ENCODE results near the gene EIF3K.

Gene EIF3K

DNA sequence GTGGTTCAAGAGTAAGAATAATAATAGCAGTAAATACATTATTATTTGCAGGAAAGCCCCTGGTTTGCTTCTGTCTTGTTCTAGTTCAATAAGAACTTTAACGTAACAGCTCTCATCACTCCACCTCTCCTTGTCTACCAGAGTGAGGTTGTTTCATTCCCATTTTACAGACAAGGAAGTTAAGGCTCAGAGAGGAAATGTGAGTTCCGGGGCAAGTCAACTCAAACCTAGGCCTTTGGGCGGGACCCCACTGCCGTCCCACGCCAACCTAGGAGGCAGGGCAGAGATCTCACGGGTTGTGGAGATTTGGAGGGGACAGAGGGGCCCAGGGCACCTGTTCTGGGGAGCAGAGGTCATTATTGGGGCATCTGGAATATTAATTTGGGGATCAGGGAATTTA lies 2.7 kb upstream of the EIF3K start:
- Histone ChIP-seq H3K9me3 (ENCODE audit: insufficient read depth, low read length, severe bottlenecking) (no peaks in the 10 kb centered on the region), H4K20me1 (ENCODE audit: insufficient read depth, low read length) (peaks cover 13% of the 10 kb centered on the region), H3K4me1 (ENCODE audit: insufficient read depth, low read length) (peaks cover 43% of the 10 kb centered on the region), H3K36me3 (ENCODE audit: insufficient read depth, low read length) (peaks cover 38% of the 10 kb centered on the region), H3K4me2 (ENCODE audit: insufficient read depth, low read length) (peak overlapping the region; percentile 97), H3K27ac (ENCODE audit: low read length) (no peak overlapping the region), H3K27me3 (ENCODE audit: insufficient read depth, low read length, poor library complexity) (no peaks in the 10 kb centered on the region), H3K79me2 (ENCODE audit: insufficient read depth, low read length) (peaks cover 55% of the 10 kb centered on the region), H2AFZ (ENCODE audit: low read depth, low read length) (no peak overlapping the region), H3K4me3 (ENCODE audit: low read depth in 1 of 2, low read length in 2 of 2) (peak overlapping the region in 1 of 2 experiments; percentile 86; a peak in 2 of 4 replicates), H3K9ac (ENCODE audit: low read depth, low read length) (0 out of 2 replicates have a peak overlapping the region, but pooled peaks have one; percentile 93)
- DNase-seq, result no peak
- TF ChIP-seq, protein P1, sequence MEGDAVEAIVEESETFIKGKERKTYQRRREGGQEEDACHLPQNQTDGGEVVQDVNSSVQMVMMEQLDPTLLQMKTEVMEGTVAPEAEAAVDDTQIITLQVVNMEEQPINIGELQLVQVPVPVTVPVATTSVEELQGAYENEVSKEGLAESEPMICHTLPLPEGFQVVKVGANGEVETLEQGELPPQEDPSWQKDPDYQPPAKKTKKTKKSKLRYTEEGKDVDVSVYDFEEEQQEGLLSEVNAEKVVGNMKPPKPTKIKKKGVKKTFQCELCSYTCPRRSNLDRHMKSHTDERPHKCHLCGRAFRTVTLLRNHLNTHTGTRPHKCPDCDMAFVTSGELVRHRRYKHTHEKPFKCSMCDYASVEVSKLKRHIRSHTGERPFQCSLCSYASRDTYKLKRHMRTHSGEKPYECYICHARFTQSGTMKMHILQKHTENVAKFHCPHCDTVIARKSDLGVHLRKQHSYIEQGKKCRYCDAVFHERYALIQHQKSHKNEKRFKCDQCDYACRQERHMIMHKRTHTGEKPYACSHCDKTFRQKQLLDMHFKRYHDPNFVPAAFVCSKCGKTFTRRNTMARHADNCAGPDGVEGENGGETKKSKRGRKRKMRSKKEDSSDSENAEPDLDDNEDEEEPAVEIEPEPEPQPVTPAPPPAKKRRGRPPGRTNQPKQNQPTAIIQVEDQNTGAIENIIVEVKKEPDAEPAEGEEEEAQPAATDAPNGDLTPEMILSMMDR (IDR thresholded peaks at IDR 0.05; ENCODE audit: borderline replicate concordance, extremely low read depth, low read length, poor library complexity, severe bottlenecking), result no peak
- no peak for TF ChIP-seq EZH2 (IDR thresholded peaks at IDR 0.05; ENCODE audit: borderline replicate concordance, low read depth, low read length, severe bottlenecking)
- ATAC-seq (ENCODE audit: insufficient read depth, low read depth), result no peak

DNA sequence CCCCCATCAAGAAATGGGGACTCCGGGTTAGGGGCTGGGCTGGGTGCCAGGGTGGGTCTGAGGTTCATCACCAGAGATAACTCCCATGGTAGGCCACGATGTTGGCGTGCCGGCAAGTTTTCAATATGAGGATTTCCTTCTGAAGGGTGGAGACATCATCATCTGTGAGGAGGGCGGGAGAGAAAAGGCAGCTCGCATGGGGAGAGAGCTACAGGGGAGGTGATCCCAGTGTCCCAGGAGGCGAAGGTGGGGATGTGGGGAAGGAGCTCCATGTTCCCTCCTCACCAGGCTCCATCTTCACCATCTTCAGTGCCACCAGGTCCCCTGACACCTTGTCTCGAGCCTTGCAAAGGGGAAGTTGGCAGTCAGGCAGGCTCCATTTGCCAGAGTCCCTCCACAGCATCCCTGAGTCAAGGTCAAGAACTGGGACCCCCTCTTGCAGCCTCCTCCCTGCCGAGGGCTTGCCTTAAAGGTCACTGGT lies 1.7 kb upstream of the EIF3K start:
- Histone ChIP-seq H4K20me1 (ENCODE audit: insufficient read depth, low read length) (peaks cover 19% of the 10 kb centered on the region), H3K4me1 (ENCODE audit: insufficient read depth, low read length) (peaks cover 48% of the 10 kb centered on the region), H2AFZ (ENCODE audit: low read depth, low read length) (peak overlapping the region; percentile 87), H3K79me2 (ENCODE audit: insufficient read depth, low read length) (peaks cover 61% of the 10 kb centered on the region), H3K9me3 (ENCODE audit: insufficient read depth, low read length, severe bottlenecking) (no peaks in the 10 kb centered on the region), H3K4me3 (ENCODE audit: low read depth in 1 of 2, low read length in 2 of 2) (peak overlapping the region; percentile 56 to 86), H3K9ac (ENCODE audit: low read depth, low read length) (peak overlapping the region; percentile 93), H3K4me2 (ENCODE audit: insufficient read depth, low read length) (peak overlapping the region; percentile 97), H3K27me3 (ENCODE audit: insufficient read depth, low read length, poor library complexity) (no peaks in the 10 kb centered on the region), H3K36me3 (ENCODE audit: insufficient read depth, low read length) (peaks cover 46% of the 10 kb centered on the region), H3K27ac (ENCODE audit: low read length) (peak overlapping the region; percentile 97)
- no peak for TF ChIP-seq EZH2 (IDR thresholded peaks at IDR 0.05; ENCODE audit: borderline replicate concordance, low read depth, low read length, severe bottlenecking)
- TF ChIP-seq, protein P1 (IDR thresholded peaks at IDR 0.05; ENCODE audit: borderline replicate concordance, extremely low read depth, low read length, poor library complexity, severe bottlenecking), result no peak
- peak; percentile 2 for ATAC-seq (ENCODE audit: insufficient read depth, low read depth)
- peak; percentile 36 for DNase-seq

DNA sequence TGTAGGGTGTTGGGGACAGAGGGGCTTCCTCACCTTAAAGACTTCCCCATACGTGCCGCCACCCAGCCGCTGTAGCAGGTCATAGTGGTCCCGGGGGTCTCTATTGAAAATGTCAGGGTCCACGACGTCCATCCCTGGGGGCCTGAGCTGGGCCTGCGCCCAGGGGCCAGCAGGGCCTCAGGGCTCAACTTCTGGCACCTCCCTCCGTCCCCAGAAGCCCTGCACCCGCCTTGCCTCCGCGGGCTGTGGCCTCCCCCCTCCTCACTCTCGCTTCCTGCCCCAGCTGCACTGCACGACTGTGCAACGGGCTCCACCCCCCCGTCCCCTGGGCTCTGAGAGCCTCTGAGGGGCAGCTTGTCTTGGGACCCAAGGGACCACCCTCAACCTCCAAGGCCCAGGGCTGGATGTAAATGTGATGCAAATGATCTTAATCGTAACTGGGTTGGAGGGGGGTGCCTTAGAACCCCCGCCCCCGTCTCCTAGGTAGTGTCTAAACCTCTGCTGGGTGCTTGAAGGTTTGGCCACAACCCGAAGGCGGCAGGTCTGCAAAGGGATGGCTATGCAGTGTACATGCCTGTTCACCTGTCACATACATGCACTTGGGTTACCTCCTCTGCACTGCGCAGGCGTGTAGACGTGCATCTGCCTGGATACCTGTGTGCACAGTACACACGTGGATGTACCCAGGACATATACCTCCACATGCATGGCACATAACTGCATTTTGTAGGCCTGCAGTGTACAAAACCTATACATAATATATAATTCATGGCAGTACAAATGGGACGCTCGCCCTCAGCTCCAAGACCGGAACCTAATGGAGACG lies 1.0 kb upstream of the EIF3K start, which contains the start of gene MAP4K1:
Gene MAP4K1, minus strand, starts transcription at position 190 of the 826 bp plus-strand sequence. Its CDS starts 58 bp downstream, at position 132.
- Histone ChIP-seq H3K4me2 (ENCODE audit: insufficient read depth, low read length) (peak within 1 kb of the TSS; percentile 97), H3K4me3 (ENCODE audit: low read depth in 1 of 2, low read length in 2 of 2) (peak within 1 kb of the TSS; percentile 56 to 86), H3K79me2 (ENCODE audit: insufficient read depth, low read length) (peaks cover 61% of the 10 kb centered on the region), H3K4me1 (ENCODE audit: insufficient read depth, low read length) (peaks cover 48% of the 10 kb centered on the region), H4K20me1 (ENCODE audit: insufficient read depth, low read length) (peaks cover 19% of the 10 kb centered on the region), H3K27me3 (ENCODE audit: insufficient read depth, low read length, poor library complexity) (no peaks in the 10 kb centered on the region), H3K9ac (ENCODE audit: low read depth, low read length) (peak within 1 kb of the TSS; percentile 93), H3K9me3 (ENCODE audit: insufficient read depth, low read length, severe bottlenecking) (no peaks in the 10 kb centered on the region), H2AFZ (ENCODE audit: low read depth, low read length) (peak within 1 kb of the TSS; percentile 87), H3K27ac (ENCODE audit: low read length) (peak within 1 kb of the TSS; percentile 97), H3K36me3 (ENCODE audit: insufficient read depth, low read length) (peaks cover 46% of the 10 kb centered on the region)
- no peak for TF ChIP-seq EZH2 (IDR thresholded peaks at IDR 0.05; ENCODE audit: borderline replicate concordance, low read depth, low read length, severe bottlenecking)
- TF ChIP-seq, protein P1 (IDR thresholded peaks at IDR 0.05; ENCODE audit: borderline replicate concordance, extremely low read depth, low read length, poor library complexity, severe bottlenecking), result no peak
- DNase-seq, result peak; percentile 91
- peak; percentile 86 for ATAC-seq (ENCODE audit: insufficient read depth, low read depth)
